Anterior cingulate cortex (tissue), 58 donors: ENCODE data around the gene TUBB4B.
"Not testable (repeated sequence)": the region's sequence is repeated elsewhere in the genome, so short reads cannot be mapped to it uniquely, and the experiment has no call there.

Experiments
- DNase-seq, 58 donors: peaks; one replicate each; lab custom pipeline; 2025; lab: John Stamatoyannopoulos, UW

The TUBB4B gene

DNA sequence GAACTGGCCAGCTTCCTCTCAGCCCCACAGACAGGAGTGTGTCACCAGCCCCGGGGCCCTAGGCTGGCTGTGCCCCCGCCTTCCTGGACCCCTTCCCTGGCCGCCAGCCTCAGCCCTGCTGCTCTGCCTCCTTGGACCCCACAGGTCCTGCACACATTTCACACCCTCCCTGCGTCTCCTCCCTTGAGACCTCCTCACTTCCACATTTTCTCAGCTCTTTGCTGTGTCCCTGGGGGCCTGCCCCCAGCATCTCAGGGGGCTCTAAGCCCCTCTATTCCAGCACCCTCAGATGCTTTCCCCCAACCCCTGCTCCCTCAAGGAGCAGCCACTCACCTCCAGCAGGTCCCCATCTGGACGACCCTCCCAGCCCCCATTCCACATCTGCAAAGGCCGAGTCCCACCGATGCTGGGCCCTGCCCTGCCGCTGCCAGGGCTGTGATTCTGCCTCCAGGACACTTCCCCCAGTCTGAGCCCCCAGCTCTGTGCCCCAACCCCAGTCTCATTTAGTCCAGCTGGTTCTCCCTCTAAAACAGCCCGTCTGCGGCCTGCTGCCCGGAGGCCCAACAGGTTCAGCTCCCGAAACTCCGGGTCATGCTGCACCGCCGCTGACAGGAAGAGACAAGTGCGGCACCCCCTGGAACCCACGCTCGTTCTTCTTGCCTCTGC is 6.2 kb upstream of the TUBB4B start:
- DNase-seq: no peak

DNA sequence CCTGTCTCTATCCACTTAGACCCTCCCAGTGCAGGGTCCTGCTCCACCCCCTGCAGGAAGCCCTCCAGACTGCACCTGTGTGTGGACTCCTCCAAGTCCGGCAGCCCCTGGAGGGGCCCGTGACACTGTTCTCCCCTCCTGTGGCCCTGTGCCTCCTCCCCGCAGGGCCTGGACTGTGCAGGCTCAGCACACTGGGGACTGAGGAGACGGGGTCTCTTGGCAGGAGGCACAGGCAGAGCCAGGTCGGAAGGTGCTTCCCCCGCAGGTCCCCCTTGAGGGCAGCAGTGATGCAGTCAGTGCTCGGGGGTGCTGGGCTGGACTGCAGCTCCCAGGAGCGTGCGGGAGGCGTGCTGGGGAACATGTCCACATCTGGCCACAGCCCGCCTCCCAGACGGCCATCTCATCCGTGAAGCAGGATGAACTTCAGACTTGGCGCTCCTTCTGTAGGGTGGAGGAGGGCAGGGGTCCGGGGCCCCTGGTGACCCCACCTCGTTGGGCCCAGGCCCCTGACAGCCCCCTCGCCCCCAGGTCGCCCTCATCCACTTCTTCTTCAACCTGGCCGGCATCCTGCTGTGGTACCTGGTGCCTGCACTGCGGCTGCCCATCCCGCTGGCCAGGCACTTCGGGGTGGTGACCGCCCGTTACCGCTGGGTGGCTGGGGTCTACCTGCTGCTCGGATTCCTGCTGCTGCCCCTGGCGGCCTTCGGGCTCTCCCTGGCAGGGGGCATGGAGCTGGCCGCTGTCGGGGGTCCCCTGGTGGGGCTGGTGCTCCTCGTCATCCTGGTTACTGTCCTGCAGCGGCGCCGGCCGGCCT is 5.5 kb upstream of the TUBB4B start:
- DNase-seq: no peak

DNA sequence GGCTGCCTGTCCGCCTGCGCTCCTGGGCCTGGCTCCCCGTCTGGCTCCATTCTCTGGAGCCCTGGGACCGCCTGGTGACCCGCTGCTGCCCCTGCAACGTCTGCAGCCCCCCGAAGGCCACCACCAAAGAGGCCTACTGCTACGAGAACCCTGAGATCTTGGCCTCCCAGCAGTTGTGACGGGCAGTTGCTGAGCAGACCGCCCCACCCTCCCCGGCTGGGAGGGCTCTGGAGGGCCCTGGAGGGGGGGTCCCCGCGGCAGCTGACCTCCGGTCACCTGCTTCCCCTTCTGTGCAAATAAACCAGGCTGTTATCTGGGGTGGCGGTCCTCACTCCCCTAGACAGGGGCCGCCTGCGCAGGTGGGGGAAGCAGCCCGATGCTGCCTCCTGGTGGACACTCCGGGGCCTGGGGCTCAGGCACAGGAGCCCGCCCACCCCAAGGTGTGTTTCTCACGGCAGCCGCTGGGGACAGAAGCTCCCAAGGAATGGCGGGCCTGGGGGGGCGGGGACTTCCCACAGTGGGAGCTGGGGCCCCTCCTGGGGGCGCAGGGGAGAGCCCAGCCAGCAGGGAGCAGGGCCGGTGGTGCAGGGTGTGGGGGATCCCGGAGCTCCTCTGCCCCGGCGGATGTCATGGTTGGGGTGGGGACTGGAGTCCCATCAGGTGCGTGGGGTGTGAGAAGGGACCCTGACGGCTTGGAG is 4.7 kb upstream of the TUBB4B start:
- DNase-seq: peak in 56 of 58 donors; percentile 7 to 88 (median 67)

DNA sequence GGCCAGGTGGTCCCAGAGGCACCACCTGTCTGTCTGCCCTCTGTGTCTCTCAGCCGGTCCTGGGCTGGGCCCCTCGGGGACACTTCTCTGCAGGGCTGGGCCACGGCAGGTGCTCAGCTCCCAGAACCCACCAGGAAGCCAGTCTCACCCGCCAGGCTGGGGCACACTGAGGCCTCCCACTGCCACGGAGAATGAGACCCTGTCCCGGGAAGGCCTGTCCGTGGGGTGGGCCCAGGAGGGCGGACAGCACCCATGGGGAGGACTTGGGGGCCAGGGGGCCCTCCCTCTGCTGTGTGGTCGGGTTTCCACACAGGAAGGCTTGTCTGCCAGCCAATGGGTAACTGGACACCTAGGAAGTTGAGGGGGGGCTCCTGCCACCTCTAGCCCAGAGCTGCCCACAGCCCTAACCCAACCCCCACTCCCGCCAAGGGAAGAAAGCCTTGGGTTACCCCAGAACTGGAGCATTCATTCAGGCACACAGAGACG is 4.1 kb upstream of the TUBB4B start:
- DNase-seq: peak in 1 of 58 donors; percentile 41

DNA sequence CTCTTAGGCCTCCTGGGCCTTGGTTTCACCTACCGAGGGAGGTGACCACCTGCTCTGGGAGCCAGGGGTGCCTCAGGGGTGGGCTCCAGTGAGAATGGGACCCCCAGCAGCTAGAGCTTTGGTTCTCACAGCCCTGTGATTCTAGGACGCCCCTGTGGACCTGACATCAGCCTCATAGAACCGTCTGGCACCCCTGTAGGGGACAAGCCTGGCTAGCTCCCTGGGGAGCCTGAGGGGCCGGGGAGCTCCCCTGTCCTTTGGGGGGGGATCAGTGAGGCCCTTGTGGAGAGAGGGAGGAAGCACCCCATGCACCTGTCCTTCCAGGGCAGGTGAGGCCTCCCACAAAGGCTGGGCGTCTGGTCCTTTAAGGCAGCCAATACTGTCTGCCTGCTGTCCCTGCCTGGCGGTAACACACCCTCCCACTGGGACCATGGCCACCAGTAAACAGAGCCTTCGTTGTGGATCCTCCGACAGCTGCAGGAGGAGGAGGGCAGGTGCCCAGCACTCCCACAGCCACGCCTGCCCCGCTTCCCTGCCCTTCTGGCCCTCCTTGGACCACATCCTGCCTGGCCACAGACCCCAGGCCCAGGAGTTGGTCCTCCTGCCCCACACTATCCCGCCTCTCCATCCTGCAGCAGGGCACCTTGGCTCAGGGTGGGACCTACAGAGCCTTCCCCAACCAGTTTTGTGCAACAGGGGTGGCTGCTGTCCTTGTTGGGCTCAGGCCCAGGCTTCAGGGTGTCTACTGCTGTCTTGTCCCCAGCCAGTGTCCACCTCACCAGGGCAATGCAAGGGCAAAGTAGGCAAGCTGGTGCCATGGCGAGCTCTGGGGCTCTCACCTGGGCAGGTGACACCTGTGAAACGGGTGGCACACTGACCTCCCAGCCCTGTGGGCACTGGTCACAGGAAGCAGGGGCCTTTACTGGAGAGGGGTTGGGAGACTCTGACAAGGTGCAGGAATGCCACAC is 3.0 kb upstream of the TUBB4B start:
- DNase-seq: peak in 45 of 58 donors; percentile 23 to 90 (median 59)

DNA sequence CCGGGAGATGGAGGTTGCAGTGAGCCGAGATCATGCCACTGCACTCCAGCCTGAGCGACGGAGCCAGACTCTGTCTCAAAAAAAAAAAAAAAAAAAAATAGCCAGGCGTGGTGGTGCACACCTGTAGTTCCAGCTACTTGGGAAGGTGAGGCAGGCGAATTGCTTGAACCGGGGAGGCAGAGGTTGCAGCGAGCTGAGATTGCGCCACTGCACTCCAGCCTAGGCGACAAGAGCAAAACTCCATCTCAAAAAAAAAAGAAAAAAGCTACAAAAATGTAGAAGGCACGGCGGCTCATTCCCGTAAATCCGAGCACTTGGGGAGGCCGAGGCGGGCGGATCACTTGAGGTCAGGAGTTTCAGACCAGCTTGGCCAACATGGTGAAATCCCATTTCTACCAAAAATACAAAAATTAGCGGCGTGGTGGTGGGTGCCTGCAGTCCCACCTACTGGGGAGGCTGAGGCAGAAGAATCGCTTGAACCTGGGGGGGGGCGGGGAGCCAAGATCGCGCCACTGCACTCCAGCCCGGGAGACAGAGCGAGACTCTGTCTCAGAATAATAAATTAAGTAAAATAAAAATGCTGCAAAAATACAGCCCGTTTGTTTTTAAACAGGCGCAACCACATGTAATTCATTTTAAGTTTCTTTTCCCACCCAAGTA is 1.4 kb upstream of the TUBB4B start:
- not testable (repeated sequence) for DNase-seq

DNA sequence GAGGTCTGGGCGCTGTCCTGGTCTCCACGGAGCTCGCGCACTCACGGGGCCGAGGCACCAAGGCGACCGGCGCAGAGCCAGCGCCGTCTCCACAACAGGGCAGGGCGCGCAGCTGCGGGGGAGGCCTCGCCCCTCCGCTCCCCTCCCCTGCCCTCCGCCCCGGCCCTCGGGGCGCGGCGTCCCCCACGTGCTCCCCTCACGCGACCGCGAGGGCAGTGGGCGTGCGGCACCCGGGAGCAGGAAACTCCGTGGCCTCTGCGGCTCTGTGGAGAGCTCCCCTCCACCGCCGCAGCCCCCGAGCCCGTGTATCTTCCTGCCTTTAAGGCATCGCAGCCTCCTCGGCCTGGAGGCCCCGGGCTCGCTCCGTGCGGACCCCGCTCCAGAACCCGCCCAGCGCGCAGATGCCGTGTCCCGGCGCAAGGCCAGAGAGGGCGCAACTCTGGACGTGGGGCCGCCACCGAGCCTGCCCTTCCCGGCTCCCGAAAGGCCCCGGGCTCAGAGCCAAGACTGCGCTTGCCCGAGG is 708 bp upstream of the TUBB4B start:
- peak in 55 of 58 donors; percentile 13 to 90 (median 76) for DNase-seq

DNA sequence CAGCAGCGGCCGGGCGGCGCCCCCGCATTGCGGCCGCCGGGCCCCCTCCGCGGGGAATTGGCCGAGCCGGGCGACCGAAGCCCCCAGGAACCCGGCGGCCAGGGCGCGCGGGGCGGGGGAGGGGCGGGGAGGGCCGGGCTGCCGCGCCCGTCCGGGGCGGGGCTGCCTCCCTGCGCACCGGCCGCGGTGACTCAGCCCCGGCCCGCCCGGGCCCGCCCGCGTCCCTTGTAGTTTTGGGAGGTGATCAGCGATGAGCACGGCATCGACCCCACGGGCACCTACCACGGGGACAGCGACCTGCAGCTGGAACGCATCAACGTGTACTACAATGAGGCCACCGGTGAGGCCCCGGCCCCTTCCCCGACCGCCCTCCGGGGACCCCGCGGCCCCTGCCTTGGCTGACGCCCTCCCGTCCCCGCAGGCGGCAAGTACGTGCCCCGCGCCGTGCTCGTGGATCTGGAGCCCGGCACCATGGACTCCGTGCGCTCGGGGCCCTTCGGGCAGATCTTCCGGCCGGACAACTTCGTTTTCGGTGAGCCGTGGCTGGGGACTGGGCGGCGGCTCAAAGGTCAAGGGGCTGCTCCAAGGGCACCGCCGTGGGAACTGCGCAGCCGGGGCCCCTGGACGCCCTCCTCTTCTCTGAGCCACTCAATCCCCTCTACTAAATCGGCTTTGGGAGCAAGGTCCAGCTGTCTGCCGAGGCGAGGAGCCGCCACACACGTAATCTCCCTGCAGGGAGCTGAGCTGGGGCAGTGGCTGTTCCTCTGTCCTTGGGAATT is 592 bp downstream of the TUBB4B start:
- peak in 6 of 58 donors; percentile 33 to 67 (median 55) for DNase-seq

DNA sequence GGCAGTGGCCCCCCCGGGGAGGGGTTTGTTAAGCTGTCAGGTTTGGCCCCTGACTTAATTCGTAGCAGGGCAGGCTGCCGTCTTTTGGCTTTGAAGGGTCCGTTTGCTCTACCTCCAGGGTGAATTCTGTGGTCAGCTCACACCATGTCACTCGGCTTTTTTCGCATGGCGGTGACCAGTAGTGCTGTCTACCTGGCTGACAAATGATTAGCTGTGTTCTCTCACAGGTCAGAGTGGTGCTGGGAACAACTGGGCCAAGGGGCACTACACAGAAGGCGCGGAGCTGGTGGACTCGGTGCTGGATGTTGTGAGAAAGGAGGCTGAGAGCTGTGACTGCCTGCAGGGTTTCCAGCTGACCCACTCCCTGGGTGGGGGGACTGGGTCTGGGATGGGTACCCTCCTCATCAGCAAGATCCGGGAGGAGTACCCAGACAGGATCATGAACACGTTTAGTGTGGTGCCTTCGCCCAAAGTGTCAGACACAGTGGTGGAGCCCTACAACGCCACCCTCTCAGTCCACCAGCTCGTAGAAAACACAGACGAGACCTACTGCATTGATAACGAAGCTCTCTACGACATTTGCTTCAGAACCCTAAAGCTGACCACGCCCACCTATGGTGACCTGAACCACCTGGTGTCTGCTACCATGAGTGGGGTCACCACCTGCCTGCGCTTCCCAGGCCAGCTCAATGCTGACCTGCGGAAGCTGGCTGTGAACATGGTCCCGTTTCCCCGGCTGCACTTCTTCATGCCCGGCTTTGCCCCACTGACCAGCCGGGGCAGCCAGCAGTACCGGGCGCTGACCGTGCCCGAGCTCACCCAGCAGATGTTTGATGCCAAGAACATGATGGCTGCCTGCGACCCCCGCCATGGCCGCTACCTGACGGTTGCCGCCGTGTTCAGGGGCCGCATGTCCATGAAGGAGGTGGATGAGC is 1.4 kb downstream of the TUBB4B start:
- no peak for DNase-seq

DNA sequence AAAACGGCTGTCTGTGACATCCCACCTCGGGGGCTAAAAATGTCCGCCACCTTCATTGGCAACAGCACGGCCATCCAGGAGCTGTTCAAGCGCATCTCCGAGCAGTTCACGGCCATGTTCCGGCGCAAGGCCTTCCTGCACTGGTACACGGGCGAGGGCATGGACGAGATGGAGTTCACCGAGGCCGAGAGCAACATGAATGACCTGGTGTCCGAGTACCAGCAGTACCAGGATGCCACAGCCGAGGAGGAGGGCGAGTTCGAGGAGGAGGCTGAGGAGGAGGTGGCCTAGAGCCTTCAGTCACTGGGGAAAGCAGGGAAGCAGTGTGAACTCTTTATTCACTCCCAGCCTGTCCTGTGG is 2.2 kb downstream of the TUBB4B start:
- not testable (repeated sequence) for DNase-seq

DNA sequence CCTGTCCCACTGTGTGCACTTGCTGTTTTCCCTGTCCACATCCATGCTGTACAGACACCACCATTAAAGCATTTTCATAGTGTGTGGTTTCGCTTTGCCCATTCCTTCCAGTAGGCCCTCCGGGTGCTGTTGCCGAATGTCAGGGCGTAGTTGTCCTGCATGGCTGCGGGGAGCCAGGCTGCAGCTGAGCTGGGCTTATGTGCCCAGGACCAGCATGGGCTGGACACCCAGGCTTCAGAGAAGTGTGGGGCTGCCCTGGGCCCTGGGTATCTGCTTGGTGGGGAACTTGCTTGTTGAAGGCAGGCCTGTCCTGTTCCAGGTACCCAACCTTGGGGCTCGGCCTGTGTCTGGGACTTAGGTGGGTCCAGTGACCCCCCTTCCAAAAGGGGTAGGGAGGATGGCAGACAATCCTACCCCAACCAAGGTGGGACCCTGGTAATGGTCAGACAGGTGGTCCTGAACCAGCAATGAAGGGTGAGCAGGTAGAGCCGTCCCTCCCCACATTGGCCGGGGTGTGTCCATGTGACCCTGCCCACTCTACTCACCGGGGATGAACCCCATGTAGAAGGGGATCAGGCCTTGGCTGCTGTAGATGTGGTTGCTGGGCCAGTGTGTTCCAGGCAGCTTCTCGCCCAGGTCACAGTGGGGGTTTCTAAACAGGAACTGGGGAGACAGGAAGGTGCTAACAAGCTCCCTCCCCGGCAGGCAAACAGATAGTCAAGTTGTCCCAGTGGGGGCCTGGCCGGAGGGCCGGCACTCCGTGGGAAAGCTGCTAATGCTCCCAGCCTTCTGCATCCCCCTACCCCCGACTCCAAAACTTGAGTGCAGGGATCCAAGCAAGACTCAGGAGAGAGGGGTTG is 2.8 kb downstream of the TUBB4B start:
- DNase-seq: no peak

DNA sequence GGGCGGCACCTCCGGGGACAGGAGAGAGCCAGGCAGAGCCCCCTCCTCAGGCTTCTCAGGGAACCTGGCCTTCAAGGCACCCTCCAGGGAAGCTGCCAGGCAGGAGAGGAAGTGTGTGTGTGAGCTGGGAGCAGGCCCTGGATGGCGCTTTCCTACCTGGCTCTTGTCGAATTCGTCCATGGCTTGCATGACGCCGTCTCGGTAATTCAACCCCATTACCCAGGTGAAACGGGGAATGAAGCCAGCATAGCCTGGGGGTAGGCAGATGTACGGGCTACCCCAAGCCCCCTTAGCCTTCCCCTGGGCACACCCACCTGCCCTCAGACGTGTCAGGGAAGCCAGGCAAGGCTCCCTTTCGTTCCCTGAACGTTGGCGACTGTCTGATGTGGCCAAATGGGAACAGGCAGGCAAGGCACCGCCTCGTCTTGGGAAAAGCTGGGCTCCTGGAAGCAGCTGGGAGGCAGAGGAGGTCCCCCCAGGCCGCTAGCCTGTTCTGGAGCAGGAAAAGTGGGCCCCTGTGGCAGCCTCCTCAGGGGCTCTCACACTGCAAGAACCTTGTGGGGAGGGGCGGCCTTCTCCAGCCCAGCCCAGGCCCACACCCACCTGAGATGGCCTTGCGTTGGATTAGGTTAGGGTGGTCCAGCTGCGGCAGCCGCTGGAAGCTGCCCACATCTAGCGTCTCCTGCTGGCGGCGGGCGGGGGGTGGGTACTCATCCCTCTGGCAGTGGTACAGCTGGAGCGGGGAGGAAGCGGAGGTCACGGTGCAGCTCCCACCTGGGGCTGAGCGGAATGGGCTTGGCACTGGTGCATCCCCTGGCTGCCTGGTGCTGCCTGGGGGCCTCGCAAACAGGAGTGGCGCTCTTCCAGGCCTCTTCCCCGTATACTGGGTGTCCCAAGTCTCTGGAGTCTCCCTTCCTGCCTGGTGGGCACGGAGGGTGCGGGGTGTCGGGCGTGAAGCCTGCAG is 3.7 kb downstream of the TUBB4B start:
- DNase-seq: no peak

DNA sequence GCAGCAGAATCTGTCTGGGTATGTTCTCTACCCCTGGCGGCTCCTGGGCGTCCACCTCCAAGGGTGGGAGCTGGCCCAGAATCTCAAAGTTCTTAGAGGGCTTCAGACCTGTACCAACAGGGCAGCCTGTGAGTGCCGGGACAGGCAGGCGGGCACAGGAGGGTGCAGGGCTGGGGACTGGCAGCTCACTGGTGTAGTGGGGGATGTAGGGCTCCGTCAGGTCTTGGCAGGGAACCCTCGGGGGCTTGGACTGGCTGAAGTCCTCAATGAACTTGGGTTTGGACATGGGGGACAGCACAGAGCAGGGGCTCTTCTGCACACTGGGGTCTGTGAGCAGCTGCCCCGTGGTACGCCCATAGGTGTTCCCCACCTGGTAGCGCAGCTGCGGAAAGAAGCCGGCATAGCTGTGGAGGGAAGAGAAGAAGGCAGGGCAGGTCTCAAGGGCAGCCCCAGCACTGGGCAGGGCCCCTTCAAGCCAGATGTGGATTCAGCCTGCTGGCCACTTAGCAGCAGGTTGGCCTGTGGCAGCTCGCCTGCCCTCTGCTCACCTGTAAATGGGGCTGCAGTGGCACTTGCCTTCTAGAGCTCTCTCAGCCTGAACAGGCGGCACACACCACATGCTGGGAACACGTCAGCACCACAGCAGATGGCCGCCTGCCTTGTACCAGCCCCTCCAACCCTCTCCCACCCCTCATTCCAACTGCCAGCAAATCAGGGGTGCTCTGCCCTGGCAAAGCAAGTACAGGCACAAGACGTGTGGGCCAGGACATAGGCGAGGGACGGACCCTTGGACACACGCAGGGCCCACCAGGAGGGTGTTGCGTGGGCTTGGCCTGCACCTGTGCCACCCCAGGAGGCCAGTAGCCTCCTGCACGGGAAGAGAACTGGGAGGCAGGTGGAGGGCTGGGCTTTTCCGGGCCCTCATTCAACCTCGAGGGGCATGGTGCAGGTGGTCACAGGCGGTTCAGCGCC is 4.6 kb downstream of the TUBB4B start:
- DNase-seq: no peak
